Measurements from ENCODE around the gene IFNL4. TPM values are rescaled to one million over a fixed set of nuclear protein-coding genes. Genes with fewer than 3 reads are reported as not detected.
A peak's percentile ranks its signal among the peaks of the same experiment; 100 is the strongest.

Gene IFNL4
- total and polyA plus RNA-seq, 9 of the 15 experiments (the other 6 are each of a cell fraction or from before 2014, with no cell fraction given) = not detected

- TF ChIP-seq ZBTB43 (CRISPR knock-in tag; IDR thresholded peaks at IDR 0.05) (no peak), ZBTB7A (IDR thresholded peaks at IDR 0.05; ENCODE audit: borderline replicate concordance, control insufficient read depth, low read depth, low read length) (peak; percentile 19; the same call in 1 of the 2 replicates), MAZ (CRISPR knock-in tag; conservative IDR thresholded peaks at IDR 0.05 in 1 of 2, IDR thresholded peaks at IDR 0.05 in 1 of 2) (0 out of 4 replicates have a peak, but pooled peaks of 1 of the 2 experiments have one; percentile 40), PREB (CRISPR knock-in tag; IDR thresholded peaks at IDR 0.05) (peak; percentile 87; the same call in 1 of the 2 replicates), TFAP4 (CRISPR knock-in tag; IDR thresholded peaks at IDR 0.05; ENCODE audit: borderline replicate concordance) (peak; percentile 78), NR3C1 (CRISPR knock-in tag; IDR thresholded peaks at IDR 0.05) (no peak), DNMT1 (IDR thresholded peaks at IDR 0.05) (no peak), SMAD4 (CRISPR knock-in tag; conservative IDR thresholded peaks at IDR 0.05) (peak; percentile 61), AFF4 (CRISPR knock-in tag; IDR thresholded peaks at IDR 0.05) (0 out of 2 replicates have a peak, but pooled peaks have one; percentile 62), ZBTB33 (CRISPR knock-in tag; IDR thresholded peaks at IDR 0.05) (peak; percentile 81), ZEB2 (IDR thresholded peaks at IDR 0.05) (peak; percentile 70; the same call in 1 of the 2 replicates), POLR2A (conservative IDR thresholded peaks at IDR 0.05) (peak; percentile 85), L3MBTL2 (IDR thresholded peaks at IDR 0.05) (peak; percentile 60), MYC (IDR thresholded peaks at IDR 0.05; ENCODE audit: low read depth, low read length) (0 out of 2 replicates have a peak, but pooled peaks have one; percentile 22), MYC (CRISPR knock-in tag; IDR thresholded peaks at IDR 0.05; ENCODE audit: borderline replicate concordance, low read depth) (no peak), ESRRA (IDR thresholded peaks at IDR 0.05; ENCODE audit: borderline replicate concordance, low read depth) (peak; percentile 56; the same call in 1 of the 2 replicates), ATF7 (IDR thresholded peaks at IDR 0.05) (peak; percentile 65; the same call in 1 of the 2 replicates)
These were observed 6.1 kb upstream of the IFNL4 start (continued) for GRCh38 chr19:39254531-39255345.

Data from K562 (cell line).